HepG2 (cell line): ENCODE data around the gene GAD1. TPM values are rescaled to one million over a fixed set of nuclear protein-coding genes. Genes with fewer than 3 reads are reported as not detected.

Source experiments
- ATAC-seq: fragments of 200-7000 bp; cut with Tn5 transposase; 3 replicates; pipeline ENCODE4 v1.9.1; 2020; ENCODE audit warnings: mild to moderate bottlenecking, moderate library complexity
- BruUV-seq: library from RNA; stranded (reverse); fragments of 400-500 nt; replicated peaks from 2 replicates; lab custom pipeline; 2021; lab: Mats Ljungman, UMichigan
- CTCF ChIA-PET: fragments of 300-600 bp; formaldehyde crosslinking; extraction: SDS; loops from one replicate; lab custom pipeline; 2021; ENCODE audit warnings: low total read pairs, inconsistent platforms, low intra/inter-chr PET ratio; lab: Yijun Ruan, JAX
- POLR2A ChIA-PET: fragments of 350-600 bp; sonication (Branson Sonifier 250); formaldehyde crosslinking; loops from one replicate; lab custom pipeline; 2020; ENCODE audit warnings: antibody characterized with exemption, inconsistent platforms; lab: Yijun Ruan, JAX
- DNase-seq: peaks from one replicate; pipeline ENCODE4 v3.0.0-alpha.2; 2015; ENCODE audit warnings: low spot score
- FAIRE-seq: peaks from 3 replicates; lab custom pipeline; 2011; peaks lifted over from hg19 to GRCh38; lab: Jason Lieb, UNC
- H2AFZ ChIP-seq: one replicate; pipeline ENCODE4 v1.6.1; 2011; ENCODE audit warnings: low read length, inconsistent platforms
- H3K27ac ChIP-seq: fragments of 300-600 bp; 3 replicates; pipeline ENCODE4 v1.8.0; 2011; ENCODE audit warnings: mixed run types, mild to moderate bottlenecking, mixed read lengths, low read length, inconsistent platforms; ENCODE audit not compliant: insufficient read depth; ENCODE audit errors: extremely low read length
- H3K27me3 ChIP-seq, 2 experiments: fragments of 200-600 bp in 1 of 2; 2 replicates in 1 of 2; 3 replicates in 1 of 2; pipeline versions ENCODE4 v1.6.0 to v1.8.0; 2011; ENCODE audit warnings: low read length in 2 of 2, mild to moderate bottlenecking in 2 of 2, moderate library complexity in 2 of 2, inconsistent platforms in 1 of 2; ENCODE audit not compliant: insufficient read depth in 2 of 2, control insufficient read depth in 1 of 2
- H3K36me3 ChIP-seq, 2 experiments: fragments of 200-600 bp in 1 of 2; replicated peaks in 1 of 2; 2 replicates in 1 of 2; 3 replicates in 1 of 2; pipeline versions ENCODE4 v1.5.1 to v1.8.0; 2011; ENCODE audit warnings: low read length in 2 of 2, inconsistent platforms in 1 of 2; ENCODE audit not compliant: insufficient read depth in 2 of 2, control insufficient read depth in 1 of 2
- H3K4me1 ChIP-seq: 2 replicates; pipeline ENCODE4 v1.5.1; 2012; ENCODE audit warnings: low read length, inconsistent platforms; ENCODE audit not compliant: insufficient read depth
- H3K4me2 ChIP-seq: 2 replicates; pipeline ENCODE4 v1.6.0; 2011; ENCODE audit warnings: low read depth, low read length, inconsistent platforms
- H3K4me3 ChIP-seq, 3 experiments: fragments of 200-600 bp in 1 of 3; sonication (generic), shearing (Covaris generic) in 1 of 3; replicated peaks in 1 of 3; 2 replicates each; pipeline ENCODE4 v1.5.1; 2011 to 2016; ENCODE audit warnings: low read length in 3 of 3, inconsistent platforms in 2 of 3, low read depth in 2 of 3, mild to moderate bottlenecking in 2 of 3, control low read depth in 1 of 3, mixed read lengths in 1 of 3; ENCODE audit not compliant: insufficient read depth in 1 of 3
- H3K79me2 ChIP-seq: one replicate; pipeline ENCODE4 v1.6.1; 2011; ENCODE audit warnings: low read length, inconsistent platforms; ENCODE audit not compliant: insufficient read depth
- H3K9ac ChIP-seq: 2 replicates; pipeline ENCODE4 v1.6.0; 2011; ENCODE audit warnings: mild to moderate bottlenecking, low read depth, low read length, inconsistent platforms; ENCODE audit not compliant: insufficient read depth
- H3K9me3 ChIP-seq: 2 replicates; pipeline ENCODE4 v1.5.1; 2012; ENCODE audit warnings: mild to moderate bottlenecking, low read length
- H4K20me1 ChIP-seq: 2 replicates; pipeline ENCODE4 v1.6.0; 2011; ENCODE audit warnings: inconsistent platforms, mild to moderate bottlenecking, low read length, moderate library complexity; ENCODE audit not compliant: insufficient read depth
- CEBPB ChIP-seq: IDR thresholded peaks from 2 replicates; pipeline ENCODE4 v1.6.1; 2011; ENCODE audit warnings: low read depth, low read length, improper control_type of control experiment, borderline replicate concordance
- CHD2 ChIP-seq: IDR thresholded peaks from 2 replicates; pipeline ENCODE4 v1.6.1; 2011; ENCODE audit warnings: low read depth, low read length, improper control_type of control experiment
- FOXM1 ChIP-seq: sonication (generic); formaldehyde crosslinking; IDR thresholded peaks from 2 replicates; pipeline ENCODE4 v1.5.0; 2020; ENCODE audit warnings: missing genetic modification reagents
- HCFC1 ChIP-seq: fragments of 150-350 bp; IDR thresholded peaks from 2 replicates; pipeline ENCODE4 v1.6.1; 2014; ENCODE audit warnings: low read depth, low read length
- LBX2 ChIP-seq: sonication (generic); formaldehyde crosslinking; IDR thresholded peaks from 2 replicates; pipeline ENCODE4 v1.5.0; 2020; ENCODE audit warnings: missing genetic modification reagents, mild to moderate bottlenecking, borderline replicate concordance
- MXI1 ChIP-seq: IDR thresholded peaks from 3 replicates; pipeline ENCODE4 v1.6.1; 2012; ENCODE audit warnings: low read depth, low read length, inconsistent platforms, borderline replicate concordance
- NCOA1 ChIP-seq: sonication (generic); formaldehyde crosslinking; IDR thresholded peaks from 2 replicates; pipeline ENCODE4 v1.9.0; 2021; ENCODE audit warnings: missing genetic modification reagents
- NR2F2 ChIP-seq: IDR thresholded peaks from 2 replicates; pipeline ENCODE4 v1.6.1; 2012; ENCODE audit warnings: low read depth, inconsistent platforms, borderline replicate concordance
- PAX8 ChIP-seq: sonication (generic); formaldehyde crosslinking; IDR thresholded peaks from 2 replicates; pipeline ENCODE4 v1.8.0; 2022; ENCODE audit warnings: mild to moderate bottlenecking, missing genetic modification reagents, borderline replicate concordance
- RXRA ChIP-seq: sonication (generic); formaldehyde crosslinking; IDR thresholded peaks from 2 replicates; pipeline ENCODE4 v1.5.1; 2020; ENCODE audit warnings: missing genetic modification reagents
- SRSF1 ChIP-seq: fragments of 200-400 bp; formaldehyde crosslinking; optimal IDR thresholded peaks from 2 replicates; pipeline ENCODE3; 2017; ENCODE audit warnings: mild to moderate bottlenecking, low read depth, low read length, moderate library complexity
- WIZ ChIP-seq: sonication (generic); formaldehyde crosslinking; IDR thresholded peaks from 2 replicates; pipeline ENCODE4 v1.5.1; 2020; ENCODE audit warnings: mild to moderate bottlenecking, missing genetic modification reagents
- YEATS2 ChIP-seq: sonication (generic); formaldehyde crosslinking; IDR thresholded peaks from 2 replicates; pipeline ENCODE4 v1.4.0; 2020; ENCODE audit warnings: missing genetic modification reagents, borderline replicate concordance
- ZNF335 ChIP-seq: sonication (generic); formaldehyde crosslinking; IDR thresholded peaks from 2 replicates; pipeline ENCODE4 v1.4.0; 2020; ENCODE audit warnings: missing genetic modification reagents
- ZNF577 ChIP-seq: sonication (generic); formaldehyde crosslinking; IDR thresholded peaks from 2 replicates; pipeline ENCODE4 v1.4.0; 2020; ENCODE audit warnings: mild to moderate bottlenecking, low read depth, missing genetic modification reagents, borderline replicate concordance
- ZNF780A ChIP-seq: sonication (generic); formaldehyde crosslinking; IDR thresholded peaks from 2 replicates; pipeline ENCODE4 v1.8.0; 2022; ENCODE audit warnings: mild to moderate bottlenecking, missing genetic modification reagents, moderate library complexity
- WGBS: methylation state at CpG from one replicate; pipeline ENCODE4 v1.1.6; 2017; ENCODE audit warnings: low lambda C conversion rate; 5-methylcytosine and 5-hydroxymethylcytosine counted together
- in situ Hi-C: cut with HindIII; loops from 2 replicates; pipeline ENCODE4 v1.10.0; 2017; ENCODE audit warnings: low pct_unique_long_range_greater_than_20kb; ENCODE audit not compliant: extremely low pct_ligation_motif_present
- intact Hi-C: fragments of 100-400 bp; cut with micrococcal nuclease; formaldehyde crosslinking; loops from one replicate; pipeline ENCODE4 v1.10.0; 2022; ENCODE audit not compliant: unreplicated experiment
- polyA plus RNA-seq, 8 experiments: library from polyadenylated mRNA; depleted of rRNA in 3 of 8; stranded (reverse) in 7 of 8; unstranded in 1 of 8; fragments of >200 nt; fragmentation: Illumina TruSeq in 4 of 8; extraction: Trizol in 4 of 8; gene quantifications; 2 replicates each; pipeline versions ENCODE4 v1.2.1 to v1.2.3, GENCODE V29; 2011 to 2016; ENCODE audit warnings: low read depth in 4 of 8, missing spikeins in 1 of 8, mixed read lengths in 1 of 8; ENCODE audit not compliant: insufficient read depth in 1 of 8
- total RNA-seq, 5 experiments: library from RNA; depleted of rRNA; stranded (reverse); fragments of >200 nt; fragmentation: Illumina TruSeq; extraction: Trizol; gene quantifications; 2 replicates each; pipeline ENCODE4 v1.2.3, GENCODE V29; 2016; ENCODE audit warnings: low read depth in 1 of 5
- TF ChIP-seq, protein P1 (sequence below): sonication (generic); formaldehyde crosslinking; IDR thresholded peaks from 2 replicates; pipeline ENCODE4 v1.4.0; 2020; ENCODE audit warnings: missing genetic modification reagents

GAD1 gene
- total and polyA plus RNA-seq, 2 of the 13 experiments (the other 11 are each of a cell fraction or from before 2014, with no cell fraction given) = 0.09 to 0.13 TPM

GRCh38 chr2:170843656-170844055, 27.0 kb downstream of the GAD1 start:
- no peak overlapping the region for H3K4me2 ChIP-seq
- TF ChIP-seq ZNF780A (no peak), ZNF577 (no peak), NR2F2 (no peak), RXRA (CRISPR knock-in tag) (no peak), NCOA1 (no peak), HCFC1 (no peak), PAX8 (CRISPR knock-in tag) (no peak), CHD2 (no peak), MXI1 (no peak), CEBPB (no peak), LBX2 (CRISPR knock-in tag) (no peak), ZNF335 (CRISPR knock-in tag) (no peak), FOXM1 (CRISPR knock-in tag) (no peak), WIZ (no peak), YEATS2 (CRISPR knock-in tag) (no peak), SRSF1 (no peak)
- TF ChIP-seq, protein P1, sequence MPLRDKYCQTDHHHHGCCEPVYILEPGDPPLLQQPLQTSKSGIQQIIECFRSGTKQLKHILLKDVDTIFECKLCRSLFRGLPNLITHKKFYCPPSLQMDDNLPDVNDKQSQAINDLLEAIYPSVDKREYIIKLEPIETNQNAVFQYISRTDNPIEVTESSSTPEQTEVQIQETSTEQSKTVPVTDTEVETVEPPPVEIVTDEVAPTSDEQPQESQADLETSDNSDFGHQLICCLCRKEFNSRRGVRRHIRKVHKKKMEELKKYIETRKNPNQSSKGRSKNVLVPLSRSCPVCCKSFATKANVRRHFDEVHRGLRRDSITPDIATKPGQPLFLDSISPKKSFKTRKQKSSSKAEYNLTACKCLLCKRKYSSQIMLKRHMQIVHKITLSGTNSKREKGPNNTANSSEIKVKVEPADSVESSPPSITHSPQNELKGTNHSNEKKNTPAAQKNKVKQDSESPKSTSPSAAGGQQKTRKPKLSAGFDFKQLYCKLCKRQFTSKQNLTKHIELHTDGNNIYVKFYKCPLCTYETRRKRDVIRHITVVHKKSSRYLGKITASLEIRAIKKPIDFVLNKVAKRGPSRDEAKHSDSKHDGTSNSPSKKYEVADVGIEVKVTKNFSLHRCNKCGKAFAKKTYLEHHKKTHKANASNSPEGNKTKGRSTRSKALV (CRISPR knock-in tag) = no peak
- TF ChIP-seq, all 625 proteins: peak for 0
- no peak for ATAC-seq
- no peak overlapping the region for H3K9ac ChIP-seq
- H4K20me1 ChIP-seq = no peaks in the 10 kb centered on the region
- no peaks in the 10 kb centered on the region for H3K9me3 ChIP-seq
- no TSS peak for BruUV-seq
- H2AFZ ChIP-seq = no peak overlapping the region
- in situ Hi-C loops = no loop called here
- ChIA-PET CTCF (no interaction called here), POLR2A (no interaction called here)
- H3K27me3 ChIP-seq = no peaks in the 10 kb centered on the region
- intact Hi-C loops = no loop called here
- H3K27ac ChIP-seq = no peak overlapping the region
- H3K36me3 ChIP-seq = no peaks in the 10 kb centered on the region
- H3K79me2 ChIP-seq = no peaks in the 10 kb centered on the region
- no peaks in the 10 kb centered on the region for H3K4me1 ChIP-seq
- FAIRE-seq = no peak
- no peak overlapping the region for H3K4me3 ChIP-seq
- WGBS = 87% methylated on average over 2 of the region's 2 CpGs
- DNase-seq = no peak
